ENCODE data around the gene MYOC.

Gene MYOC

GRCh38 chr1:171683870-171684269 is 31.4 kb upstream of the MYOC start:
- no peak for TF ChIP-seq CTCF (IDR thresholded peaks at IDR 0.05; ENCODE audit: borderline replicate concordance, extremely low read depth, low read length, poor library complexity, severe bottlenecking)
- H4K20me1 ChIP-seq (ENCODE audit: insufficient read depth, low read length) = no peaks in the 10 kb centered on the region
- DNase-seq (no peak), ATAC-seq (ENCODE audit: insufficient read depth, low read depth) (no peak)
- H3K9ac ChIP-seq (ENCODE audit: low read depth, low read length) = no peak overlapping the region
- no peak overlapping the region for H3K4me3 ChIP-seq (ENCODE audit: low read depth in 1 of 2, low read length in 2 of 2)
- H3K4me1 ChIP-seq (ENCODE audit: insufficient read depth, low read length) = no peaks in the 10 kb centered on the region
- H3K27ac ChIP-seq (ENCODE audit: low read length) = no peak overlapping the region
- no peaks in the 10 kb centered on the region for H3K9me3 ChIP-seq (ENCODE audit: insufficient read depth, low read length, severe bottlenecking)
- H3K4me2 ChIP-seq (ENCODE audit: insufficient read depth, low read length) = no peak overlapping the region
- H3K36me3 ChIP-seq (ENCODE audit: insufficient read depth, low read length) = no peaks in the 10 kb centered on the region
- no peaks in the 10 kb centered on the region for H3K27me3 ChIP-seq (ENCODE audit: insufficient read depth, low read length, poor library complexity)
- H3K79me2 ChIP-seq (ENCODE audit: insufficient read depth, low read length) = no peaks in the 10 kb centered on the region
- H2AFZ ChIP-seq (ENCODE audit: low read depth, low read length) = no peak overlapping the region

DNA sequence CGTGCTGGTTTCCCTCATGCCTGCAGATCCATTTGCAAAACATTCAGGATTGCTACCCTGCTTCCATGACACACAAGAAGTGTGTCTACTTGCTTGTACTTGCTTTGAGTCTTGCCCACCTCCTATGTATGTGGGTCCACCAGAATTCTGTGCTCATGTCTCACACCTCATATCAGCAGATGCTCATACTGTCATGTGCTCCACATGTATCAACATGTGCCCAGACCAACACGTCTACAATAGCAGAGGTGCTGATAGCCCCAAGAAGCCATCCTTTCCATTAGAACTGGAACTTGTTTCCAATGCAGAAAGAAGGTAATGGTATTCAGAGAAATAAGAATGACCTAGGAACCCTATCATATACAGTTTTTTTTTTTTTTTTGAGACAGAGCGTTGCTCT is 27.9 kb upstream of the MYOC start:
- Histone ChIP-seq H3K4me3 (ENCODE audit: low read depth in 1 of 2, low read length in 2 of 2) (no peak overlapping the region), H3K79me2 (ENCODE audit: insufficient read depth, low read length) (no peaks in the 10 kb centered on the region), H3K4me1 (ENCODE audit: insufficient read depth, low read length) (no peaks in the 10 kb centered on the region), H3K9me3 (ENCODE audit: insufficient read depth, low read length, severe bottlenecking) (no peaks in the 10 kb centered on the region), H3K4me2 (ENCODE audit: insufficient read depth, low read length) (no peak overlapping the region), H2AFZ (ENCODE audit: low read depth, low read length) (no peak overlapping the region), H3K27ac (ENCODE audit: low read length) (no peak overlapping the region), H3K9ac (ENCODE audit: low read depth, low read length) (no peak overlapping the region), H4K20me1 (ENCODE audit: insufficient read depth, low read length) (no peaks in the 10 kb centered on the region), H3K36me3 (ENCODE audit: insufficient read depth, low read length) (no peaks in the 10 kb centered on the region), H3K27me3 (ENCODE audit: insufficient read depth, low read length, poor library complexity) (peaks cover under 1% of the 10 kb centered on the region)
- no peak for DNase-seq
- no peak for TF ChIP-seq CTCF (IDR thresholded peaks at IDR 0.05; ENCODE audit: borderline replicate concordance, extremely low read depth, low read length, poor library complexity, severe bottlenecking)
- no peak for TF ChIP-seq EZH2 (IDR thresholded peaks at IDR 0.05; ENCODE audit: borderline replicate concordance, low read depth, low read length, severe bottlenecking)
- ATAC-seq (ENCODE audit: insufficient read depth, low read depth) = no peak

- Histone ChIP-seq H3K9me3 (ENCODE audit: insufficient read depth, low read length, severe bottlenecking) (no peaks in the 10 kb centered on the region), H3K79me2 (ENCODE audit: insufficient read depth, low read length) (no peaks in the 10 kb centered on the region)
Observed at GRCh38 chr1:171676823-171677222, 24.3 kb upstream of the MYOC start.

More at GRCh38 chr1:171676823-171677222, 24.3 kb upstream of the MYOC start:
- Histone ChIP-seq H4K20me1 (ENCODE audit: insufficient read depth, low read length) (no peaks in the 10 kb centered on the region), H3K4me1 (ENCODE audit: insufficient read depth, low read length) (no peaks in the 10 kb centered on the region), H3K27ac (ENCODE audit: low read length) (no peak overlapping the region), H2AFZ (ENCODE audit: low read depth, low read length) (no peak overlapping the region), H3K9ac (ENCODE audit: low read depth, low read length) (no peak overlapping the region), H3K27me3 (ENCODE audit: insufficient read depth, low read length, poor library complexity) (peaks cover 3% of the 10 kb centered on the region), H3K36me3 (ENCODE audit: insufficient read depth, low read length) (no peaks in the 10 kb centered on the region), H3K4me2 (ENCODE audit: insufficient read depth, low read length) (no peak overlapping the region), H3K4me3 (ENCODE audit: low read depth in 1 of 2, low read length in 2 of 2) (no peak overlapping the region)
- ATAC-seq (ENCODE audit: insufficient read depth, low read depth) (no peak), DNase-seq (no peak)
- TF ChIP-seq CTCF (IDR thresholded peaks at IDR 0.05; ENCODE audit: borderline replicate concordance, extremely low read depth, low read length, poor library complexity, severe bottlenecking) (no peak), EZH2 (IDR thresholded peaks at IDR 0.05; ENCODE audit: borderline replicate concordance, low read depth, low read length, severe bottlenecking) (no peak)

Data from DND-41 (cell line).